Stimulated activated CD8-positive, alpha-beta memory T cell treated with anti-CD3 and anti-CD28 coated beads, Interleukin-15, amount 100 ng/mL, for 24 hours (primary cell): Measurements from ENCODE around the gene SCAANT1.

Source experiments
- DNase-seq: peaks from one replicate; pipeline ENCODE4 v3.0.0-alpha.2; 2020; ENCODE audit warnings: low read depth

The SCAANT1 gene

GRCh38 chr3:63863150-63864007 lies 48.8 kb downstream of the SCAANT1 start, which contains the start of the genes ATXN7 and THOC7:
Gene ATXN7 (plus strand): TSS chr3:63863867. CDS start chr3:63912599, 48,732 bp downstream.
Gene THOC7 (minus strand): TSS chr3:63863805. CDS start chr3:63863790, 15 bp downstream.
- peak; percentile 39 for DNase-seq

- DNase-seq, result no peak
These were observed 49.4 kb downstream of the SCAANT1 start for GRCh38 chr3:63862804-63863149.
